Jurkat, Clone E6-1 (cell line): ENCODE measurements around the gene SETD6. TPM values are rescaled to one million over a fixed set of nuclear protein-coding genes. Genes with fewer than 3 reads are reported as not detected.
A peak's percentile ranks its signal among the peaks of the same experiment; 100 is the strongest.
"Not testable (repeated sequence)": the region's sequence is repeated elsewhere in the genome, so short reads cannot be mapped to it uniquely, and the experiment has no call there.

ENCODE experiments used
- DNase-seq: peaks from one replicate; pipeline ENCODE4 v3.0.0-alpha.2; 2011; ENCODE audit warnings: low read depth, low spot score
- H3K4me3 ChIP-seq: 2 replicates; pipeline ENCODE4 v1.5.1; 2011; ENCODE audit warnings: mild to moderate bottlenecking, low read length, control low read depth, moderate library complexity
- polyA plus RNA-seq: library from polyadenylated mRNA; unstranded; fragments of >200 nt; gene quantifications from one replicate; pipeline ENCODE4 v1.2.1, GENCODE V29; 2012; ENCODE audit warnings: missing spikeins; ENCODE audit not compliant: insufficient read length, insufficient read depth

Gene SETD6
- not detected for polyA plus RNA-seq

DNA sequence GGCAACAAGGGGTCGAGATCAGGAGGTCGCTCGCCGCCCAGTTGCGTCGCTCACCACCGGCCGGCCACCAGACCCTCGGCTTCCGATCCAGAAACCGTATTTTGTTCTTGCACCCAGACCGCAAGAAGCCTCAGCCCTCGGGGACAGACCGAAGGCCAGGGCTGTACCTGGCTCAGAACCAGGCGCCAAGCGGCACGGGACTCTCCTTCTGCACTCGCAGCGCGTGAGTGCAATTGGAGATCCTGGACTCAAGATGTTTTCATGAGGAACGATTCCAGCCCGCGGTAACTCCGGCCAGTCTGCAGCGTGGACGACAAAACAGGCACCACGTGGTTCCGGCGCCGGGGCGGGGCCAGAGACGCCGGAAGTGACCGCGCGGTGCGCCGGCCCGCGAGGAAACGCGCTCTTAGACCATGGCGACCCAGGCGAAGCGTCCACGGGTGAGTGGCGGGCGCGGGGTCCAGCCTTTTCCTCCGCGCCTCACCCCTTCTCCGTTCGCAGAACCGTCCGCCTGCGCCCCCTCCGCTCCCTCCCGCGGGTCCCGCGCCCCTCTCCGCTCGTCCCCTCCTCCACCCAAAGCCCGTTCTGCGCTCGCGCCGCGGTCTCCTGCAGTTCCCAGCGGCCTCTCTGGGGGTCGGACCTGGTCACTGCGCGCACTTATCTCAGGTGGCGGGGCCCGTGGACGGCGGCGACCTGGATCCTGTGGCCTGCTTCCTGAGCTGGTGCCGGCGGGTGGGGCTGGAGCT lies at the start of gene SETD6:
Gene SETD6, plus strand, starts transcription at position 393 of the 746 bp plus-strand sequence. Its CDS starts 21 bp downstream, at position 414.
- no peak for DNase-seq

DNA sequence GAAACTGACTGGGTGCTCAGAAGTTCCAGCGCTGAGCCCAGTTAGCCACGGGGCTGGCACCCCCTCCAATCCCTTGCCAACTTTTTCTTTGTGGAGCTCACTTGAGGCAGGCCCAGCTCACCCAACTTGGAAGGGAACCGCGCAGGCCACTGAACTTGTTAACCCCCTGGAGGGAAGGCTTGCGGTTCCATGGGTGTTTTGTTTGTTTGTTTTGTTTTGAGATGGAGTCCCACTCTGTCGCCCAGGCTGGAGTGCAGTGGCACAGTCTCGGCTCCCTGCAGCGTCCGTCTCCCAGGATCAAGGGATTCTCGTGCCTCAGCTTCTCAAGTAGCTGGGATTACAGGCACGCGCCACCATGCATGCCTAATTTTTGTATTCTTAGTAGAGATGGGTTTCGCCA lies 49.5 kb upstream of the SETD6 start:
- H3K4me3 ChIP-seq: no peak overlapping the region
- DNase-seq: no peak

More for the DNA sequence above, at the start of gene SETD6:
- no peak within 1 kb of the TSS for H3K4me3 ChIP-seq

- DNase-seq: no peak
- H3K4me3 ChIP-seq: no peak overlapping the region
Observed at GRCh38 chr16:58466396-58466795, 48.9 kb upstream of the SETD6 start.

DNA sequence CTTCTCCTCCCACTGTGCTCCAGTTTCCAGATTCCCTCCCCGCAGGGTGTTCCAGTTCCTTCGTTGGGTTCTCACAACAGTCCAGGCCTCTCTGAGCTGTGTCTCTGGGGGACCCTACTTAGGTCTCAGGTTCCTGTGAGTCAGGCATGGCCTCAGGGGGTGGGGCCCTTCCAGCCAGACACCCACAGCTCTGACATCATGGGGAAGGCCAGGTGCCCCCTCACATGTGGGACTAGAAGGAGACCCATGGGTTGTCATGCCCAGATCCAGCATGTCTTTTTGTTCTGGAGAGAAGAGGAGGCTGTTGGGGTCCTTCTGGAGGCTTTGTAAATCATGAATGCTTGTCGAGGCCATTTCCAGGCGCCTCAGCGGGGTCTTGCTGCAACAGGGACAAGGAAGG lies 47.4 kb upstream of the SETD6 start:
- H3K4me3 ChIP-seq: no peak overlapping the region
- no peak for DNase-seq

DNA sequence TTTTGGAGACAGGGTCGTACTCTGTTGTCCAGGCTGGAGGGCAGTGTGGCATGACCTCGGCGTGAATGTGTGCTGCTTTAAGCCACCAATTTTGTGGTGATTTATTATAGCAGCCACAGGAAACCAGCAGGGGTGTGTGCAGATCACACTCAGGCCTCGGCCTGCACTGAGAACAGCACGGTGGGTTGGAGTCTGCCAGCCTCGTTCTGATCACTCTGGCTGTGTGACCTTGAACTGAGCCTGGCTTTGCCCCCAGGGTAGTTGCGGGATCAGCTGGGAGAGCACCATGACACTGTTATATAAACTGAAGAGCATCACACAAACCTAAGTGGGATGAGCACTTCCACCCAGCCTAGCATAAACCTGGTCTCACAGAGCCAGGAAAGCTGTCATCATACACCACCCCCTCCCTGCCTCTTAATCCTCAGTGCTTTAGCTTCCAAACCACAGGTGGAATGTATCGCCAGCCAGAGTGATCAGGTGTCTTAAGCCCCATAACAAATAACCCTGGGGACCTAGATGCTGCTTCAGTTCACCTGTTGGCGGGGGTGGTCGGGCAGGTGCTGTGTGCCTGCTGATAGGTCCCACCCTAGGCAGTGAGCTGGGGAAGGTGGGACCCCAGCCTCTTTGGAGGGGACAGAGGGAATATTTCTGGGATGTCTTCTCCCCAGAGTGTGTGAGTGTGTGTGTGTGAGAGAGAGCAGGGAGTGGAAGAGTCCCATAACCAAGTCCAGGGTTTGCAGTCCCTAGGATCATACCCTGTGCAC lies 43.9 kb upstream of the SETD6 start:
- H3K4me3 ChIP-seq: no peak overlapping the region
- DNase-seq: no peak

- no peak overlapping the region for H3K4me3 ChIP-seq
- no peak for DNase-seq
Observed at GRCh38 chr16:58472266-58472665, 43.1 kb upstream of the SETD6 start.

GRCh38 chr16:58472827-58473226 lies 42.5 kb upstream of the SETD6 start:
- H3K4me3 ChIP-seq: no peak overlapping the region
- DNase-seq: no peak

DNA sequence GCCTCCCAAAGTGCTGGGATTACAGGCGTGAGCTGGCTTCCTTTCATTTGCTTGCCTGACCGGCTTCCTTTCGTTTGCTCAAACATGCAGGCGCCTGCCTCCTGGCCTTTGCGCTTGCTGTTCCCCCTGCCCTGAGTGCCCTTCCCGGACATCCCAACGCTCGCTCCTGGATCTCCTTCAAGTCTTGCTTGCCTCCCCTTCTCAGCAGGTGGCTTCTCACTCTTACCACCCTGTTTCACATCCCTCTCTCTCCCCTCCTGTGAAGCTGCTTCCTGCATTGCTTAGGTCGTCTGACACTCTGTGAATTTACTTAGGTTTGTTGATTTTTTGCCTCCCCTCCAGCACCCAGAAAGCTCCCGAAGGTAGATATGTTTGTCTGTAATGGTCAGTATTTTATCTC lies 41.0 kb upstream of the SETD6 start:
- no peak for DNase-seq
- no peak overlapping the region for H3K4me3 ChIP-seq

DNA sequence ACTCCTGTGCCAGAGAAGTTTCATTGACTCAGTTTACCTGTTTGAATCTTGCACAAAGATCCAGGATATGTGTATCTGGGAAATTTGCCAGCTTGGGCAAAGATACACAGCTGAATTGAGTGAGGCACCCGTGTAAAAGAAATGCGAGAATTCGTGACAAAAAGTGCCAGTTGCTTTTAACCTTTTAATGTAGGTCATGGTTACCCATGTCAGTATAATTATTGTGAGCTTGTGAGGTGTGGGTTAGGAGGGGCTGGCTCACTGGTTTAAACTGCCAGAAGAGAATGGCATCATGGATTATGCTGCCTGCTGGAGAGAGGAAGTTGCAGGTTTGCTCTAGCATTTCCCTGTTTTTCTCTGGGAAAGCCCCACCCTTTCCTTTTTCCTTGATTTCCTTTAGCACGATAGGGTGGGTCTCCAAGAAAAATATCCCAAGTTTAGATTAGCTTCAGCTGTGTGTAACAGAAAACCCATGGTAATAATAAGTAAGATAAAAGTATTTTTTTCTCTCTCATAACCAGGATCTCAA lies 40.2 kb upstream of the SETD6 start:
- no peak overlapping the region for H3K4me3 ChIP-seq
- DNase-seq: no peak

DNA sequence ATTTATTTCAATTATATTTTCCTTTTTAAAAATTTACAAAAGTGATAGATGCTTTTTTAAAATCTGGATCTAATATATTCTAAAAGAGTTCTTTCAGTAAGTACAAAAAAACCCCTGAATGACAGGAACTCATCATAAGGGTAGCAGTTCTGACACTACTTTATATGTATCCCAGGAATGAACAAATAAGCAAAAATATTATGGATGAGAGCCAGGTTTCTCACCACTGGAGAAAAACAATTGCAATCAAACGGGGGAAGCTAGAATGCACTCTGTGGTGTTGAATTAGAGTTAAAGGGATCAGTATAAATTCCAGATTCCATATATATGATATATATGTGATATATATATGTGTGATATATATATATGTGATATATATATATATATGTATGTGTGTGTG lies 38.5 kb upstream of the SETD6 start:
- DNase-seq: no peak
- no peak overlapping the region for H3K4me3 ChIP-seq

- H3K4me3 ChIP-seq: no peak overlapping the region
- no peak for DNase-seq
Observed at GRCh38 chr16:58478427-58478826, 36.9 kb upstream of the SETD6 start.

GRCh38 chr16:58481226-58481869 lies 34.0 kb upstream of the SETD6 start:
- no peak for DNase-seq
- no peak overlapping the region for H3K4me3 ChIP-seq

DNA sequence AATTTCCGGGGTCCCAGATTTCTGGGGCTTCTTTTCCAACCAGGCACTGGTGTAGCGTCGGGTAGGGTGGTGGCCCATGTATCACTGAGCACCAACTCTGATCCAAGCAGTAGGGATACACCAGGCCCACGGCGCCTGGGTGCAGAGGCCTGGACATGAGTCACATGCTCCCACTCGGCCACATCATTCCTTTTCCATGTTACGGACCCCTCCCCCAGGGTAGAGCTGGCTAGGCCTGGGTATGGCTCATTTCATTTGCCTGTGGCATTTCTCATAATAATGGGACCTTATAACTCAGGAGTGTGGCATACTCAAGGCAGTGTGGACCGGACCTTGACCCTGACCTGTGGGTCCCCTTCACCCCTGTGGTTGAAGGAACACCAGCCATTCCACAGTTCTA lies 33.4 kb upstream of the SETD6 start:
- no peak overlapping the region for H3K4me3 ChIP-seq
- DNase-seq: no peak

- no peak for DNase-seq
- H3K4me3 ChIP-seq: no peak overlapping the region
Observed at GRCh38 chr16:58485184-58485887, 30.0 kb upstream of the SETD6 start.

GRCh38 chr16:58487566-58488351 lies 27.6 kb upstream of the SETD6 start:
- no peak overlapping the region for H3K4me3 ChIP-seq
- peak; percentile 40 for DNase-seq

DNA sequence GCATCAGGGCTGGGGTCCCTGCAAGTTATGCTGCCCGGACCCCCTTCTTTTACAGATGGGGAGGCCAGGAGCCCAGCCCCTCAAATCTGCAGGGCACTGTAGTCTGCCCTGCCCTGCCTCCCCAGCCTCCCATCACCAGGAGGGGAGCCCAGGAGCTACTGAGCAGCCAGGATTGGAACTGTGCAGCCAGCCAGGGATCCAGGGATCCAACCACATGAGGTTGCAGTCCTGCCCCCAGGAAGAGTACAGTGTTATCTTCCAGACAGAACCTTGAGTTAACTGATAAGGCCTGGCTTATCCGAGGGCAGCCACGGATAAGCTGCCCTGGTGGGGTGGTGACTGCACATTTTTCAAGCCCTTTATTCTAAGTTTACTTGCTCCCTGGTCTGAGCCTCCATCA lies 26.8 kb upstream of the SETD6 start:
- no peak overlapping the region for H3K4me3 ChIP-seq
- no peak for DNase-seq

- DNase-seq: no peak
- H3K4me3 ChIP-seq: no peak overlapping the region
Observed at GRCh38 chr16:58490065-58490464, 25.3 kb upstream of the SETD6 start.

DNA sequence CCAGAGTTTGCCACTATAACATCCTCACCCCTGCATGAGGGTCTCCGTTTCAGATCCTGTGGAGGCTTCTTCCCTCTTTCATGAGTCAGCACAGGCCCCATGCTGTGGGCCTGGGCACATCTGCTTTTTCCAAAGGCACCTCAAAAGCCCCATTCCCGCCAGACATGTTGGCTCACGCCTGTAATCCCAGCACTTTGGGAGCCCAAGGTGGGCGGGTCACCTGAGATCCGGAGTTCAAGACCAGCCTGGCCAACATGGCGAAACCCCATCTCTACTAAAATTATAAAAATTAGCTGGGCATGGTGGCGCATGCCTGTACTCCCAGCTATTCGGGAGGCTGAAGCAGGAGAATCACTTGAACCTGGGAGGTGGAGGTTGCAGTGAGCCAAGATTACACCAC lies 24.8 kb upstream of the SETD6 start:
- not testable (repeated sequence) for DNase-seq, H3K4me3 ChIP-seq

- DNase-seq: no peak
- H3K4me3 ChIP-seq: no peak overlapping the region
Observed at GRCh38 chr16:58492066-58492465, 23.3 kb upstream of the SETD6 start.
